AG10803 (cell line): ENCODE measurements around the gene KCTD7.
"Not testable (repeated sequence)": the region's sequence is repeated elsewhere in the genome, so short reads cannot be mapped to it uniquely, and the experiment has no call there.

Experiments
- DNase-seq: peaks from one replicate; pipeline ENCODE4 v3.0.0; 2010; ENCODE audit warnings: low read depth
- H3K4me3 ChIP-seq: 2 replicates; pipeline ENCODE4 v1.5.1; 2011; ENCODE audit warnings: mild to moderate bottlenecking, low read length, control low read depth
- CTCF ChIP-seq: conservative IDR thresholded peaks from 2 replicates; pipeline ENCODE4 v1.5.1; 2011; ENCODE audit warnings: mild to moderate bottlenecking, low read length, control low read depth, inconsistent platforms

KCTD7 gene

GRCh38 chr7:66641526-66641871 is 12.8 kb downstream of the KCTD7 start:
- no peak for DNase-seq
- no peak overlapping the region for H3K4me3 ChIP-seq
- no peak for TF ChIP-seq CTCF

- H3K4me3 ChIP-seq, result no peak overlapping the region
- DNase-seq, result no peak
- TF ChIP-seq CTCF, result no peak
These were observed 13.5 kb downstream of the KCTD7 start for GRCh38 chr7:66642186-66642585.

GRCh38 chr7:66642932-66643331 is 14.3 kb downstream of the KCTD7 start:
- no peak for DNase-seq
- TF ChIP-seq CTCF, result no peak
- H3K4me3 ChIP-seq, result no peak overlapping the region

GRCh38 chr7:66643395-66643794 is 14.7 kb downstream of the KCTD7 start:
- no peak for TF ChIP-seq CTCF
- no peak for DNase-seq
- H3K4me3 ChIP-seq, result no peak overlapping the region

GRCh38 chr7:66651026-66651425 is 22.3 kb downstream of the KCTD7 start:
- not testable (repeated sequence) for DNase-seq, H3K4me3 ChIP-seq

GRCh38 chr7:66653719-66654274 is 25.1 kb downstream of the KCTD7 start:
- peak; percentile 18; the same call in 1 of the 2 replicates for TF ChIP-seq CTCF

GRCh38 chr7:66654275-66655112 is 25.8 kb downstream of the KCTD7 start:
- TF ChIP-seq CTCF, result no peak
- peak overlapping the region; percentile 90 for H3K4me3 ChIP-seq
- DNase-seq, result peak; percentile 96

More at GRCh38 chr7:66653719-66654274, 25.1 kb downstream of the KCTD7 start:
- H3K4me3 ChIP-seq, result peak overlapping the region; percentile 90
- DNase-seq, result not testable (repeated sequence)
